ENCODE data around the gene ZYG11A. TPM values are rescaled to one million over a fixed set of nuclear protein-coding genes. Genes with fewer than 3 reads are reported as not detected.

ZYG11A gene
- total RNA-seq, 1 donor from 2014 or later = not detected

- H3K4me1 ChIP-seq (ENCODE audit: control insufficient read depth in 3 of 3, insufficient read depth in 3 of 3, low read length in 3 of 3) = peaks cover 23 to 33% (median 25%) of the 10 kb centered on the region in 3 donors
- peak overlapping the region; percentile 38 to 55 (median 42) for H3K4me3 ChIP-seq (ENCODE audit: low read length in 3 of 3)
- H3K9ac ChIP-seq (ENCODE audit: low read depth in 1 of 3, low read length in 3 of 3) = peak overlapping the region; percentile 6 to 71 (median 59)
Observed at GRCh38 chr1:52925571-52926005, 83.0 kb downstream of the ZYG11A start.

DNA sequence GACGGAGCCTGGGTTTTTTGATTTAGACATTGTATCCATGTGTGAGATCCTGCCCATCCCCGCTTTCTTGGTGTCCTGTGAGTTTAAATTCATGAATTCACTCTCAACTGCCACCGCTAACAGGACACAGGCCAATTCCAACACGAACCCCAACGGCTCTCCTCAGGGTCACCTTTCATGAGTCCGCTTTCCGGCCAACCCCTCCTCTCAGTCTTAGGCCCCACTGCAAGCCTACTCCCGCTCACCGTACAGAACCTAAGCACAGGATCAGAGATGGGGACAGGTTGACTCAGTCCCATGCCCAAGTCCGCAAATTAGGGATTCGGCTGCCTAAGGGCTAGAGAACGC lies 84.3 kb downstream of the ZYG11A start:
- Histone ChIP-seq H3K27ac (ENCODE audit: low read depth, low read length) (peak overlapping the region; percentile 79), H3K9ac (ENCODE audit: low read depth in 1 of 3, low read length in 3 of 3) (peak overlapping the region; percentile 73 to 98 (median 96)), H3K27me3 (ENCODE audit: control insufficient read depth in 3 of 3, insufficient read depth in 3 of 3, low read length in 3 of 3) (no peaks in the 10 kb centered on the region), H3K4me1 (ENCODE audit: control insufficient read depth in 3 of 3, insufficient read depth in 3 of 3, low read length in 3 of 3) (peaks cover 21 to 25% (median 21%) of the 10 kb centered on the region in 3 donors), H3K36me3 (ENCODE audit: control insufficient read depth in 3 of 3, insufficient read depth in 3 of 3, low read length in 3 of 3) (peaks cover 0 to 3% (median 0%) of the 10 kb centered on the region in 3 donors), H3K4me3 (ENCODE audit: low read length in 3 of 3) (peak overlapping the region; percentile 88 to 94 (median 94)), H3K9me3 (ENCODE audit: control insufficient read depth in 3 of 3, low read length in 3 of 3) (no peaks in the 10 kb centered on the region)

More at GRCh38 chr1:52925571-52926005, 83.0 kb downstream of the ZYG11A start:
- Histone ChIP-seq H3K36me3 (ENCODE audit: control insufficient read depth in 3 of 3, insufficient read depth in 3 of 3, low read length in 3 of 3) (peaks cover 0 to 3% (median 0%) of the 10 kb centered on the region in 3 donors), H3K27me3 (ENCODE audit: control insufficient read depth in 3 of 3, insufficient read depth in 3 of 3, low read length in 3 of 3) (no peaks in the 10 kb centered on the region), H3K27ac (ENCODE audit: low read depth, low read length) (peak overlapping the region; percentile 52), H3K9me3 (ENCODE audit: control insufficient read depth in 3 of 3, low read length in 3 of 3) (no peaks in the 10 kb centered on the region)

DNA sequence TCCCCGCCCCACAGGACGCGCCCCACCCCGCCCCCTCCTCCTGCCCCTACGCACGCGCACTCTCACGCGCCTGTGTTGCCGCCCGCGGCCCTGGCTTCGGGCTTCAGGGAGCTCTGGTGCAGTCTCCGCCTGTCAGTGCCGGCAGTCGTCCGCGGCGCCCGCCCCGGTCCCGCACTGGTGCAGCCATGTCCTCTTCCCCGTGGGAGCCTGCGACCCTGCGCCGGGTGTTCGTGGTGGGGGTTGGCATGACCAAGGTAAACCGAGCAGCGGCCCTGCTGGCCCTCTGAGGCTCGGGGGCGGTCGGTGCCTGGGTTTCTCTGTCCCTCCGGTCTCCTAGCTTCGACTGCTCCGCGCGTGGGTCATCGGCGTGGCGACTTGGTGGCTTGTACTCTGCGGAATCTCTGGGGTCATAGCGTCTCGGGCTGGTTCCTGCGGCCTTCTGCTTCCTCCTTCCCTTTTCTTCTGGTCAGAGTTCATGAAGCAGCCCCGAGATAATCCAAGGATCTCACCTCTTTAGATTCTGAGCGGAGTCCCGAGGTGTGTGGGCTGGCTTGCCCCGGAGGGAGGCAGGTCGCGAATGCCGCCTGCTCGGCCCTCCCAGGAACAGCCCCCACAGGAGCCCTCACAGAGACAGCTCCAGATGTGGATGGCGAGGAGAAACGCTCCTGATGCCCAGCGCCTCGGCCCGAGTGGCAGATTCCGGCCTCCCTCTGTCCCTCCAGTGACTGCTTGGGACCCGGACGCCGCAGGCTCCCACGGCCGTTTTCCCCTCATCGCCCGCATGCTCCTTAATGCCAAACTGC lies 84.9 kb downstream of the ZYG11A start, which contains the start of gene SCP2:
Gene SCP2 (plus strand): TSS at position 65 of the 803 bp plus-strand sequence. CDS start 121 bp downstream, at position 186.
- Histone ChIP-seq H3K27ac (ENCODE audit: low read depth, low read length) (peak within 1 kb of the TSS; percentile 79), H3K9me3 (ENCODE audit: control insufficient read depth in 3 of 3, low read length in 3 of 3) (no peaks in the 10 kb centered on the region), H3K9ac (ENCODE audit: low read depth in 1 of 3, low read length in 3 of 3) (peak within 1 kb of the TSS; percentile 94 to 98 (median 96)), H3K36me3 (ENCODE audit: control insufficient read depth in 3 of 3, insufficient read depth in 3 of 3, low read length in 3 of 3) (peaks cover 0 to 3% (median 0%) of the 10 kb centered on the region in 3 donors), H3K4me1 (ENCODE audit: control insufficient read depth in 3 of 3, insufficient read depth in 3 of 3, low read length in 3 of 3) (peaks cover 21 to 25% (median 21%) of the 10 kb centered on the region in 3 donors), H3K27me3 (ENCODE audit: control insufficient read depth in 3 of 3, insufficient read depth in 3 of 3, low read length in 3 of 3) (no peaks in the 10 kb centered on the region), H3K4me3 (ENCODE audit: low read length in 3 of 3) (peak within 1 kb of the TSS; percentile 88 to 94 (median 94))

DNA sequence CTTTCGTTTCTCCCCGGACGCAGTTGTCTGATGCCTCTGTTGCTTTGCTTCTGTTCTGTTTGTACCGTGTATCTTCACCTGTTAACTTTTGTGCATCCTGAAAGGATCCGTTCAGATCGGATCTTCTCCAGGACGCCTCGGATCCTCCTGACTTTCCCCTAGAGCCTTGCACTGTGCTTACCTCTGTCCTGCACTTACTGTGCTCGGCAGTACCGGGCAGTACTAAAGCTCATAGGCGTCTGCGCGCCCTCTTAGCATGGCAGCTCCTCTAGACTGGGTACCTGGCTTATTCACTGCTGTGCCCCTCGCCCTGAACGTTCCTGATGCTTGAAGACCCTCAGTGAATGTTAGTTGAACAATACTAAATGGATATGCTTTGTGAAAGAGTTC lies 85.5 kb downstream of the ZYG11A start:
- Histone ChIP-seq H3K4me1 (ENCODE audit: control insufficient read depth in 3 of 3, insufficient read depth in 3 of 3, low read length in 3 of 3) (peaks cover 21 to 25% (median 21%) of the 10 kb centered on the region in 3 donors), H3K9ac (ENCODE audit: low read depth in 1 of 3, low read length in 3 of 3) (peak overlapping the region; percentile 94 to 98 (median 96)), H3K4me3 (ENCODE audit: low read length in 3 of 3) (peak overlapping the region; percentile 85 to 94 (median 88)), H3K27ac (ENCODE audit: low read depth, low read length) (no peak overlapping the region), H3K36me3 (ENCODE audit: control insufficient read depth in 3 of 3, insufficient read depth in 3 of 3, low read length in 3 of 3) (peaks cover 0 to 3% (median 0%) of the 10 kb centered on the region in 3 donors), H3K27me3 (ENCODE audit: control insufficient read depth in 3 of 3, insufficient read depth in 3 of 3, low read length in 3 of 3) (no peaks in the 10 kb centered on the region), H3K9me3 (ENCODE audit: control insufficient read depth in 3 of 3, low read length in 3 of 3) (no peaks in the 10 kb centered on the region)

GRCh38 chr1:52929019-52929418 lies 86.5 kb downstream of the ZYG11A start:
- Histone ChIP-seq H3K9me3 (ENCODE audit: control insufficient read depth in 3 of 3, low read length in 3 of 3) (no peaks in the 10 kb centered on the region), H3K4me3 (ENCODE audit: low read length in 3 of 3) (peak overlapping the region in 1 of 3 donors; percentile 11), H3K36me3 (ENCODE audit: control insufficient read depth in 3 of 3, insufficient read depth in 3 of 3, low read length in 3 of 3) (peaks cover 0 to 3% (median 0%) of the 10 kb centered on the region in 3 donors), H3K27ac (ENCODE audit: low read depth, low read length) (no peak overlapping the region), H3K4me1 (ENCODE audit: control insufficient read depth in 3 of 3, insufficient read depth in 3 of 3, low read length in 3 of 3) (peaks cover 21 to 25% (median 21%) of the 10 kb centered on the region in 3 donors), H3K27me3 (ENCODE audit: control insufficient read depth in 3 of 3, insufficient read depth in 3 of 3, low read length in 3 of 3) (no peaks in the 10 kb centered on the region), H3K9ac (ENCODE audit: low read depth in 1 of 3, low read length in 3 of 3) (no peak overlapping the region)

DNA sequence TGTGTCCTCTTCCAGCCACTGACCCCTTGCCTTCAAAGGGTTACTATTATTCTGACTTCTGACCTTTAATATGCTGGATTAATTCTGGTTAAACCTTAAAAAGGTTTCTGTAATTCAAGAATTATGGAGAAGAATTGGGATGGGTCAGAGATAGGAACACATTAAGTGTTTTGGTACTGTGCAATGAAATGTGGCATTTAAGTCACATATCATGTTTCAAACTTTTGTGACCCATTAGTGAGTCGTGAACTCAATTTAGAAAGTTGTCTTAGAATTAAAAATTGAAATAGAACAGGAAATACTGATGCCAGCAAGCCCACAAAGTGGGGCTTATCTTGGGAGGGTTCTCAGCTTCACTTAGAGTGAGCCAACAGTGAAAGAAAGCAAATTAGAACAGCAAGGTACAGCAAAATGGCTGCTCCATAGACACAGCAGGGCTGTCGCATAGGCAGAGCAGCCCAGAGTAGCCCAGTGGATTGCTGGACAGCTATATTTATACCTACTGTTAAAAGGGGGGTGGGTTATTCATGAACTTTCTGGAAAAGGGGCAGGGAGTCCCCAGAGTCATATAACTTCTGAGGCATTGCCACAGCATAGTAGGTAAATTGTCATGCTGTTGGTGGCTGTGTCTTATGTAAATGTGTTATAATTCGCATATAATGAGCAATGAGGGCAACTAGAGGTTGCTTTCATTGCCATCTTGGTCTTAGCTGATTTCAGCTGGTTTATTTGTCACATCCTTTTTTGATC lies 95.0 kb downstream of the ZYG11A start:
- no peaks in the 10 kb centered on the region for H3K9me3 ChIP-seq (ENCODE audit: control insufficient read depth in 3 of 3, low read length in 3 of 3)
- no peak overlapping the region for H3K9ac ChIP-seq (ENCODE audit: low read depth in 1 of 3, low read length in 3 of 3)
- H3K4me1 ChIP-seq (ENCODE audit: control insufficient read depth in 3 of 3, insufficient read depth in 3 of 3, low read length in 3 of 3) = peaks cover 0 to 8% (median 5%) of the 10 kb centered on the region in 3 donors
- H3K27ac ChIP-seq (ENCODE audit: low read depth, low read length) = no peak overlapping the region
- no peak overlapping the region for H3K4me3 ChIP-seq (ENCODE audit: low read length in 3 of 3)
- no peaks in the 10 kb centered on the region for H3K27me3 ChIP-seq (ENCODE audit: control insufficient read depth in 3 of 3, insufficient read depth in 3 of 3, low read length in 3 of 3)
- H3K36me3 ChIP-seq (ENCODE audit: control insufficient read depth in 3 of 3, insufficient read depth in 3 of 3, low read length in 3 of 3) = no peaks in the 10 kb centered on the region

DNA sequence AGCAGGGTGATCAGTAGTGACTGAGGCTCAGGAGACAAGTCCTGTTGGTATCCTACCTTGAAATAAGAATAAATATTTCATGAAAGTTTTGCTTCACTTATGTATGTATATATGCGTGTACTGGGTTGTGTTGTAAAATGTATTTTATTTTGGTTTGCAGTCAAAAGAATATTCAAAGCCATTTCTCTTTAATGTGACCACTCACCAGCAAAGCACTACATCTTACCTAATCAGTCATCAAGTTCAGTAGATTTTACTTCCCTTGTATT lies 95.6 kb downstream of the ZYG11A start:
- Histone ChIP-seq H3K4me3 (ENCODE audit: low read length in 3 of 3) (no peak overlapping the region), H3K9ac (ENCODE audit: low read depth in 1 of 3, low read length in 3 of 3) (no peak overlapping the region), H3K4me1 (ENCODE audit: control insufficient read depth in 3 of 3, insufficient read depth in 3 of 3, low read length in 3 of 3) (peaks cover 0 to 8% (median 5%) of the 10 kb centered on the region in 3 donors), H3K27ac (ENCODE audit: low read depth, low read length) (no peak overlapping the region), H3K36me3 (ENCODE audit: control insufficient read depth in 3 of 3, insufficient read depth in 3 of 3, low read length in 3 of 3) (no peaks in the 10 kb centered on the region), H3K9me3 (ENCODE audit: control insufficient read depth in 3 of 3, low read length in 3 of 3) (no peaks in the 10 kb centered on the region), H3K27me3 (ENCODE audit: control insufficient read depth in 3 of 3, insufficient read depth in 3 of 3, low read length in 3 of 3) (no peaks in the 10 kb centered on the region)

- Histone ChIP-seq H3K9me3 (ENCODE audit: control insufficient read depth in 3 of 3, low read length in 3 of 3) (no peaks in the 10 kb centered on the region), H3K4me3 (ENCODE audit: low read length in 3 of 3) (no peak overlapping the region), H3K27ac (ENCODE audit: low read depth, low read length) (no peak overlapping the region), H3K36me3 (ENCODE audit: control insufficient read depth in 3 of 3, insufficient read depth in 3 of 3, low read length in 3 of 3) (peaks cover 0 to 3% (median 0%) of the 10 kb centered on the region in 3 donors), H3K27me3 (ENCODE audit: control insufficient read depth in 3 of 3, insufficient read depth in 3 of 3, low read length in 3 of 3) (no peaks in the 10 kb centered on the region), H3K9ac (ENCODE audit: low read depth in 1 of 3, low read length in 3 of 3) (no peak overlapping the region), H3K4me1 (ENCODE audit: control insufficient read depth in 3 of 3, insufficient read depth in 3 of 3, low read length in 3 of 3) (no peaks in the 10 kb centered on the region)
Observed at GRCh38 chr1:52943876-52944416, 101.4 kb downstream of the ZYG11A start.

GRCh38 chr1:52944566-52944965 lies 102.0 kb downstream of the ZYG11A start:
- Histone ChIP-seq H3K27ac (ENCODE audit: low read depth, low read length) (no peak overlapping the region), H3K36me3 (ENCODE audit: control insufficient read depth in 3 of 3, insufficient read depth in 3 of 3, low read length in 3 of 3) (peaks cover 0 to 3% (median 2%) of the 10 kb centered on the region in 3 donors), H3K4me1 (ENCODE audit: control insufficient read depth in 3 of 3, insufficient read depth in 3 of 3, low read length in 3 of 3) (no peaks in the 10 kb centered on the region), H3K9me3 (ENCODE audit: control insufficient read depth in 3 of 3, low read length in 3 of 3) (no peaks in the 10 kb centered on the region), H3K9ac (ENCODE audit: low read depth in 1 of 3, low read length in 3 of 3) (no peak overlapping the region), H3K27me3 (ENCODE audit: control insufficient read depth in 3 of 3, insufficient read depth in 3 of 3, low read length in 3 of 3) (no peaks in the 10 kb centered on the region), H3K4me3 (ENCODE audit: low read length in 3 of 3) (no peak overlapping the region)

All from skeletal muscle tissue (tissue), 4 donors.